Measurements from ENCODE around the gene TMEM82.

TMEM82 gene

DNA sequence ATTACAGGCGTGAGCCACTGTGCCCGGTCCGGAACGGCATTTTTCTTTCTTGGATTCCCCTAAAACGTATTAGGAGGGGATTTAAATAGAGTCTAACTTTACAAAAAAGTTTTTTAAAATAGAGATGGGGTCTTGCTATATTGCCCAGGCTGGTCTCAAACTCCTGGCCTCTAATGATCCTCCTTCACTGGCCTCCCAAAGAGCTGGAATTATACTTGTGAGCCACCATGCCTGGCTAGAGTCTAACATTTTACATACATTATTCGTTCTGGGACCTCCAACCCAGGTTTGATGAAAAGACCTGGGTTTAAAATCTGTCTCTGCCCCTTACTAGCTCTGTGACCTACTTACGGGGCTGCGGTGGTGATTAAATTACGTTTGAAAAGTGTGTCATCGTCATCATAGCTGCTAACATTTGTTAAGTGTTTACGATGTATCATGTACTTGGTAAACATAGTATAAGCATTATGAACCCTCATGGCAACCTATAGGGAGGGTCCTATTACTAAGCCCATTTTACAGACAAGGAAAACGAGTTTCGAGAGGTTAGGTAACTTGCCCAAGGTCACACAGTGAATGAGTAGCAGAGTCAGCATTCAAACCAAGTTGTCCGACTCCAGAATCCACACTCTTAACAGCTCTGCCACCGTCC lies 33.7 kb upstream of the TMEM82 start:
- H3K4me3 ChIP-seq (ENCODE audit: low read depth, low read length): no peak overlapping the region
- TF ChIP-seq, protein P1, sequence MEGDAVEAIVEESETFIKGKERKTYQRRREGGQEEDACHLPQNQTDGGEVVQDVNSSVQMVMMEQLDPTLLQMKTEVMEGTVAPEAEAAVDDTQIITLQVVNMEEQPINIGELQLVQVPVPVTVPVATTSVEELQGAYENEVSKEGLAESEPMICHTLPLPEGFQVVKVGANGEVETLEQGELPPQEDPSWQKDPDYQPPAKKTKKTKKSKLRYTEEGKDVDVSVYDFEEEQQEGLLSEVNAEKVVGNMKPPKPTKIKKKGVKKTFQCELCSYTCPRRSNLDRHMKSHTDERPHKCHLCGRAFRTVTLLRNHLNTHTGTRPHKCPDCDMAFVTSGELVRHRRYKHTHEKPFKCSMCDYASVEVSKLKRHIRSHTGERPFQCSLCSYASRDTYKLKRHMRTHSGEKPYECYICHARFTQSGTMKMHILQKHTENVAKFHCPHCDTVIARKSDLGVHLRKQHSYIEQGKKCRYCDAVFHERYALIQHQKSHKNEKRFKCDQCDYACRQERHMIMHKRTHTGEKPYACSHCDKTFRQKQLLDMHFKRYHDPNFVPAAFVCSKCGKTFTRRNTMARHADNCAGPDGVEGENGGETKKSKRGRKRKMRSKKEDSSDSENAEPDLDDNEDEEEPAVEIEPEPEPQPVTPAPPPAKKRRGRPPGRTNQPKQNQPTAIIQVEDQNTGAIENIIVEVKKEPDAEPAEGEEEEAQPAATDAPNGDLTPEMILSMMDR (IDR thresholded peaks at IDR 0.05; ENCODE audit: control insufficient read depth, extremely low read depth, insufficient read depth): no peak
- DNase-seq (ENCODE audit: low read depth): no peak

DNA sequence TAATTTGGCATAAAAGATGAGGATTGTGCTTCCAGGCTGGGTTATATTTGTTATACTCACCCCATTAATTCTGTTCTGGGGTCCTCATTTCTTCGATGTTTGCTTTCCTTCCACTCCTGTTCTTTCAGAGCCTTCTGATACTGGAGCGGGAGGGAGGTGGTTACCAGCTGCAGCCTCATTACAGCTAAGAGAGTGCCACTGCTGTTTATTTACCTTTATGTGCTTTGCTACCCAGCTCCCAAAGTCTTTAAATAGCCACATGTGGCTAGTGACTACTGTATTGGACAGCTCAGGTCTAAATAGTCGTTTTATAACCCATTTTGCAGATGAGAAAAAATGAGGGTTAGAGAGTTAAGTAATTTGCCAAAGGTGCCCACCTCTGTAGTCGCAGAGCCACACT lies 33.1 kb upstream of the TMEM82 start:
- no peak for DNase-seq (ENCODE audit: low read depth)
- TF ChIP-seq, protein P1 (IDR thresholded peaks at IDR 0.05; ENCODE audit: control insufficient read depth, extremely low read depth, insufficient read depth): no peak
- H3K4me3 ChIP-seq (ENCODE audit: low read depth, low read length): no peak overlapping the region

DNA sequence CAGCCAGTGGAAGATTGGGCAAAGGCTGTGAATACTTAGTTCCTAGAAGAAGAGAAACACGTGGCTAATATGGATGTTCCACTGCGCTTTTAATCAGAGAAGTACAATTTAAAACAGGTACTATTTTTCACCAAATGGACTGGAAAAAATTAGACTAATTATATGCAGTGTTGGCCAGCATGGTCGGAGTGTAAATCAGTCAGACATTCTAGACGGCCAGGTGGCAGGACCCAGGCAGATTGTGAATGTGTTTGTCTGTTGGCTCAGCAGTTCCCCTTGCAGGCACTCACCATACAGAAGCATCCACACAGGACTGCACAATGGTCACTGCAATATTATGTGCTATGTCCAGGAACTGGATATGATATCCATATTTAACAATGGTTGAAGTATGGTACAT lies 30.1 kb upstream of the TMEM82 start:
- no peak for DNase-seq (ENCODE audit: low read depth)
- no peak overlapping the region for H3K4me3 ChIP-seq (ENCODE audit: low read depth, low read length)
- TF ChIP-seq, protein P1 (IDR thresholded peaks at IDR 0.05; ENCODE audit: control insufficient read depth, extremely low read depth, insufficient read depth): no peak

DNA sequence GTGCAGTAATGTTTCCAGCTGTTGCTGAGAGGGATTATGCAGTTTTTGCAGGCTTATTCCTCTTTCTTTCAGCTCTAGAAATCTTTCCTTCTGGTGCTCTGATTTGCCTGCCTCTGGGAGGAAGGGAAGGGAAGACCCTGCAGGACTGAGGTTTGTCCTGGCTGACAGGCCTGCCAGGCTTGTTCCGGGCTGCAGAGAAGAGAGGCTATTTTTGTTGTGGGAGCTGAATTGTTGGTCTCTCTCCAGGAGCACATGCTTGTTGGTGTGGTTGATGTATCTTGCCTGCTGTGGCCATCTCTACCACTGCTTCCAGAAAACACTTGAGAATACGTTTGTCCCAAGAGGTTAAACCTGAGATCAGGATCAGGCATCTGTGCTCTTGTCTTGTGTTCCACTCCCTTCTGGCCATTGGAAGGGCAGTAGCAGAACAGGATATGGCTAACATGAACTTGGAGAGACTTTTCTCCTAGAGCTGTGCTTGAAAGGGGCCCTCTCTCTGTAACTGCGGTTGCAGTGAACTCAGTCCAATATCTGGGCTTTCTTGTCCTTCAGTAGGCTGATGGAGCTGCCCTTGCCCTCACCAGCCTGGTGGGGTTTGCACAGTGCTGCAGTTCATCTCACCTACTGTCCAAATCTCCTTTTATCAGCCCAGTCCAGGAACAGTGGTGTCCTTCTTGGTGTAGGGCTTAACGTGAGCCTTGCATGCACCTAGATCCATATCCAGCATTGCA lies 27.7 kb upstream of the TMEM82 start:
- DNase-seq (ENCODE audit: low read depth): no peak
- TF ChIP-seq, protein P1 (IDR thresholded peaks at IDR 0.05; ENCODE audit: control insufficient read depth, extremely low read depth, insufficient read depth): no peak
- H3K4me3 ChIP-seq (ENCODE audit: low read depth, low read length): no peak overlapping the region

DNA sequence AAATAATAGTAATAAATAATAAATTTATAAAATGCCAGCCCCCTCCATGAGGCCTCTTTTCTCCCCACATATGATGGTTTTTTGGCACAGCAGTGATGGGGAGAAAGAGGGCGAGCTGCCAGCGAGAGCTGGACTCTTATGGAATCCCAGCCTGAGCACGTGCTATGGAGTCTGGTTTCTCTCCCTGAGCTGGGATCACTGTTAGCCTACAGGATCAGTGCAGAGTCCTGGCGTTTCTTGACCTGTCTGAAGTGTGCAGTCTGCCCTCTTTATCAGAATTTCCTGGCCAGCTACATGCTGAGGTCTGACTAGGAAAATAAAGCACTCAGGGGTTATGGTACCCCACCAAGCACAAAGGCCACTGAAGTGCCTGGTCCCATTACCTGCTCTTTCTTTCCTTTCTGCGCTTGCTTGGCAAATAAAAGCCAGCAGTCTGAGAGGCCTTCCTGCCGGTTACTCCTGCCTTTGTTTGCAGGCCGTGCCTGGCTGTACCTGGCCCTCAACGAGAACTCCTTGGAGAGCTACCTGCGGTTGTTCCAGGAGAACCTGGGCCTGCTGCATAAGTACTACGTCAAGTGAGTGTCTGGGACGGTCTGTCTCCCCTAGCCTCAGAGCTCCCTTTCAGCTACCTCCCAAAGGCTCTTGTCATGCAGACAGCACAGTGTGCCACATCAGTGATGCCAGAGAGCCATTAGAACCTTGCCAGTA lies 24.7 kb upstream of the TMEM82 start:
- DNase-seq (ENCODE audit: low read depth): no peak
- H3K4me3 ChIP-seq (ENCODE audit: low read depth, low read length): no peak overlapping the region
- TF ChIP-seq, protein P1 (IDR thresholded peaks at IDR 0.05; ENCODE audit: control insufficient read depth, extremely low read depth, insufficient read depth): no peak

DNA sequence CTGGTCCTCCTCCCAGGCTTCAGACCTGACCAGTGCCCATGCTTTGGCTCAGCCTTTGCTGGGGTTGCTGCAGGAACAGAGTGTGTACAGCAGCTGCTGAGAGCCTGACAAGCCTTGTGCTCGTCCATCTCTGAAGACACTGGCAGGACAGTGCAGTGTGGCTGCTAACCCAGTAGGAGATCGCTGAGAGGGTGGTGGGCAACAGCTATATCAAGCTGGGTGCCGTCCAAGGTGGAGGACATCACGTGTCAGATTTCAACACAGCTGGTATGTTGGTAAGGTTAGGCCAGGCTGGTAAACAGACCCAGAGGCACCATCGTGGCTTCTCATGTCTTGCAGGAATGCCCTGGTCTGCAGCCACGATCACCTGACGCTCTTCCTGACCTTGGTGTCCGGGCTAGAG lies 24.1 kb upstream of the TMEM82 start:
- TF ChIP-seq, protein P1 (IDR thresholded peaks at IDR 0.05; ENCODE audit: control insufficient read depth, extremely low read depth, insufficient read depth): no peak
- H3K4me3 ChIP-seq (ENCODE audit: low read depth, low read length): no peak overlapping the region
- no peak for DNase-seq (ENCODE audit: low read depth)
